Fibroblast of lung (primary cell): Measurements from ENCODE around the gene ZNF513. TPM values are rescaled to one million over a fixed set of nuclear protein-coding genes. Genes with fewer than 3 reads are reported as not detected.
"Not testable (repeated sequence)": the region's sequence is repeated elsewhere in the genome, so short reads cannot be mapped to it uniquely, and the experiment has no call there.

Source experiments
- DNase-seq, 2 donors: peaks; one replicate each; pipeline versions ENCODE4 v3.0.0 to v3.0.0-alpha.2; 2010; ENCODE audit warnings: low read depth in 2 of 2
- H2AFZ ChIP-seq: 2 replicates; pipeline ENCODE4 v1.5.1; 2012; ENCODE audit warnings: low read length, control low read depth, inconsistent platforms
- H3K27ac ChIP-seq: 2 replicates; pipeline ENCODE4 v1.5.1; 2011; ENCODE audit warnings: low read length, control low read depth; ENCODE audit not compliant: insufficient read depth
- H3K27me3 ChIP-seq: 2 replicates; pipeline ENCODE4 v1.5.1; 2011; ENCODE audit warnings: mild to moderate bottlenecking, low read length; ENCODE audit not compliant: control insufficient read depth, insufficient read depth
- H3K36me3 ChIP-seq: 2 replicates; pipeline ENCODE4 v1.5.1; 2011; ENCODE audit warnings: low read length; ENCODE audit not compliant: control insufficient read depth, insufficient read depth
- H3K4me1 ChIP-seq: 2 replicates; pipeline ENCODE4 v1.5.1; 2011; ENCODE audit warnings: low read length; ENCODE audit not compliant: control insufficient read depth, insufficient read depth; ENCODE audit errors: extremely low read depth
- H3K4me2 ChIP-seq: 2 replicates; pipeline ENCODE4 v1.5.1; 2011; ENCODE audit warnings: low read length, control low read depth; ENCODE audit not compliant: insufficient read depth; ENCODE audit errors: extremely low read depth
- H3K4me3 ChIP-seq, 4 experiments: fragments of 200-600 bp in 1 of 4; sonication (generic) in 1 of 4; replicated peaks in 1 of 4; 2 replicates each; pipeline ENCODE4 v1.5.1; 2011 to 2016; ENCODE audit warnings: low read length in 4 of 4, low read depth in 3 of 4, mild to moderate bottlenecking in 3 of 4, control low read depth in 2 of 4, inconsistent platforms in 1 of 4, mixed read lengths in 1 of 4; ENCODE audit not compliant: insufficient read depth in 1 of 4; ENCODE audit errors: control extremely low read depth in 1 of 4
- H3K79me2 ChIP-seq: 2 replicates; pipeline ENCODE4 v1.5.1; 2012; ENCODE audit warnings: mild to moderate bottlenecking, low read length, inconsistent platforms; ENCODE audit not compliant: control insufficient read depth, insufficient read depth
- H3K9ac ChIP-seq: 2 replicates; pipeline ENCODE4 v1.5.1; 2011; ENCODE audit warnings: mild to moderate bottlenecking, low read length, control low read depth; ENCODE audit not compliant: insufficient read depth
- H3K9me3 ChIP-seq: 2 replicates; pipeline ENCODE4 v1.5.1; 2012; ENCODE audit warnings: low read depth, low read length; ENCODE audit not compliant: control insufficient read depth, insufficient read depth
- H4K20me1 ChIP-seq: 2 replicates; pipeline ENCODE4 v1.5.1; 2011; ENCODE audit warnings: low read length; ENCODE audit not compliant: control insufficient read depth, insufficient read depth; ENCODE audit errors: extremely low read depth
- EZH2 ChIP-seq: IDR thresholded peaks from 2 replicates; pipeline ENCODE4 v1.5.1; 2012; ENCODE audit warnings: low read length, control low read depth, mild to moderate bottlenecking; ENCODE audit errors: missing control alignments
- polyA plus RNA-seq, 2 donors: library from polyadenylated mRNA; depleted of rRNA in 1 of 2; stranded (reverse) in 1 of 2; unstranded in 1 of 2; fragments of >200 nt; gene quantifications; 2 replicates each; pipeline ENCODE4 v1.2.1, GENCODE V29; 2011 to 2012; ENCODE audit warnings: missing spikeins in 1 of 2
- total RNA-seq: library from RNA; depleted of rRNA; stranded (reverse); fragments of >200 nt; gene quantifications from 2 replicates; pipeline ENCODE4 v1.2.1, GENCODE V29; 2014
- TF ChIP-seq, protein P1 (sequence below), 2 donors: IDR thresholded peaks in 1 of 2; conservative IDR thresholded peaks in 1 of 2; 1 replicate in 1 of 2; 2 replicates in 1 of 2; pipeline ENCODE4 v1.5.1; 2011 to 2012; ENCODE audit warnings: low read length in 2 of 2, control low read depth in 1 of 2, inconsistent platforms in 1 of 2, low read depth in 1 of 2, mild to moderate bottlenecking in 1 of 2

The ZNF513 gene
- total and polyA plus RNA-seq, 2 donors (not counting 1 experiment from before 2014, with no cell fraction given) = 7.0 to 8.4 TPM

DNA sequence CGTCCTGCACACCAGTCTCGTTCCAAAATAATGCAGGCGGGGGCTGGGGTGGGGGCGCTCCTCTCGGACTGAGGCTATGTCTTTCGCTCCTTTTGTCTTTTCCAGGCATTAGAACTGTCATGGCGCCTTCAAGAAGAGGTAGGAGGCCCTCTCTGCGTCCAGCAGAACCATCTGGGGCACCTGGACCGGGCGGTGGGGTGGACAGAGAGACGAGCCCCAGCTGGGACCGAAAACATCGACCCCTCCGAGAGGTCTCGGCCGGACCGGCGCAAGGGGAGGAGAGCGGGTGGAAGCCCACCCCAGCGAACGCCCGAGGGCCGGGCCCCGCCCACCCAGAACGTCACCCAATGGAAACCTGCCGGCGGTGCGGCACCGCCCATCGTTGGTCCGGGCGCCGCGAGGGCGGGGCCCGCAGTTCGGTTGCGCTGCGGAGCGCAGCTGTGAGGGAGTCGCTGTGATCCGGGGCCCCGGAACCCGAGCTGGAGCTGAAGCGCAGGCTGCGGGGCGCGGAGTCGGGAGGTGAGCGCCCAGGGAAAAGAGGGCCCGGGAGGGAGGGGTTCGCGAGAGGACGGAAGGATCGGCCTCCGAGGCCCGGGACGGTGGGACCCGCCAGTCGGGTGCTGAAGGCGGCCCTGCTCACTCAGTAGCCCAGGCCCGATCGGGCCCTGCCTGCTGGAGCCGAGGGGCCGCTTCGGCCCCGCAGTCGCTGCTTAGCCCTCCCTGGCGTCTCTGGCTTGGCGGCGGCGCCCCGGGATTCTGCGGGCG lies 47.9 kb upstream of the ZNF513 start, which contains the start of gene NRBP1:
Gene NRBP1 (plus strand): TSS at position 419 of the 765 bp plus-strand sequence. CDS start 4,643 bp downstream, outside the sequence.
- DNase-seq = peak; percentile 84 to 89
- H3K9me3 ChIP-seq = no peaks in the 10 kb centered on the region
- no peaks in the 10 kb centered on the region for H4K20me1 ChIP-seq
- peak within 1 kb of the TSS; percentile 89 to 95 (median 94) for H3K4me3 ChIP-seq
- H3K4me1 ChIP-seq = peaks cover 6% of the 10 kb centered on the region
- H3K4me2 ChIP-seq = peak within 1 kb of the TSS; percentile 95
- H3K27me3 ChIP-seq = no peaks in the 10 kb centered on the region
- no peak for TF ChIP-seq EZH2
- TF ChIP-seq, protein P1, sequence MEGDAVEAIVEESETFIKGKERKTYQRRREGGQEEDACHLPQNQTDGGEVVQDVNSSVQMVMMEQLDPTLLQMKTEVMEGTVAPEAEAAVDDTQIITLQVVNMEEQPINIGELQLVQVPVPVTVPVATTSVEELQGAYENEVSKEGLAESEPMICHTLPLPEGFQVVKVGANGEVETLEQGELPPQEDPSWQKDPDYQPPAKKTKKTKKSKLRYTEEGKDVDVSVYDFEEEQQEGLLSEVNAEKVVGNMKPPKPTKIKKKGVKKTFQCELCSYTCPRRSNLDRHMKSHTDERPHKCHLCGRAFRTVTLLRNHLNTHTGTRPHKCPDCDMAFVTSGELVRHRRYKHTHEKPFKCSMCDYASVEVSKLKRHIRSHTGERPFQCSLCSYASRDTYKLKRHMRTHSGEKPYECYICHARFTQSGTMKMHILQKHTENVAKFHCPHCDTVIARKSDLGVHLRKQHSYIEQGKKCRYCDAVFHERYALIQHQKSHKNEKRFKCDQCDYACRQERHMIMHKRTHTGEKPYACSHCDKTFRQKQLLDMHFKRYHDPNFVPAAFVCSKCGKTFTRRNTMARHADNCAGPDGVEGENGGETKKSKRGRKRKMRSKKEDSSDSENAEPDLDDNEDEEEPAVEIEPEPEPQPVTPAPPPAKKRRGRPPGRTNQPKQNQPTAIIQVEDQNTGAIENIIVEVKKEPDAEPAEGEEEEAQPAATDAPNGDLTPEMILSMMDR (conservative IDR thresholded peaks at IDR 0.05 in 1 of 2, IDR thresholded peaks at IDR 0.05 in 1 of 2; ENCODE audit: low read depth in 1 of 2, low read length in 2 of 2) = no peak
- peaks cover 38% of the 10 kb centered on the region for H3K79me2 ChIP-seq
- H3K36me3 ChIP-seq = no peaks in the 10 kb centered on the region
- H2AFZ ChIP-seq = peak within 1 kb of the TSS; percentile 86
- peak within 1 kb of the TSS; percentile 87 for H3K27ac ChIP-seq
- H3K9ac ChIP-seq = peak within 1 kb of the TSS; percentile 94

DNA sequence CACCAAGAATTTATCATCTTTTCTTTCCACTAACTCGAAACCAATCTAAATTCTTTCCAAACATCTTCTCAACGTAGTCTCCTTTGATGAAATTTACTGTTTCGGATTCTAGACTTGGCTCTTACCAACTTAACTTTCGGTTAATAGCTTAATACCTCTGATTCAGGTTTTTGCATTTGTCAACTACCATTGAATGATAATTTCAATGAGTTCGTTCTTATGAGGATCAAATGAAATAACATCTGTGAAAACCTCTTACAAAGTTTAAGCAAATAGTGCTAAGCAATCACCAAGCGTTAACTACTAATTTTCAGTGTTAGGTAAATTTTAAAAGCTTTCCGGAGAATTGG lies 47.3 kb upstream of the ZNF513 start:
- Histone ChIP-seq H3K36me3 (no peaks in the 10 kb centered on the region), H3K79me2 (peaks cover 34% of the 10 kb centered on the region), H3K9ac (peak overlapping the region; percentile 94), H3K4me2 (peak overlapping the region; percentile 95), H3K4me3 (peak overlapping the region; percentile 70 to 95 (median 83)), H3K27me3 (no peaks in the 10 kb centered on the region), H4K20me1 (no peaks in the 10 kb centered on the region), H3K9me3 (no peaks in the 10 kb centered on the region), H2AFZ (peak overlapping the region; percentile 86), H3K27ac (peak overlapping the region; percentile 87), H3K4me1 (peaks cover 6% of the 10 kb centered on the region)
- peak in 1 of 2 donors; percentile 2 for DNase-seq
- TF ChIP-seq, protein P1 (conservative IDR thresholded peaks at IDR 0.05 in 1 of 2, IDR thresholded peaks at IDR 0.05 in 1 of 2; ENCODE audit: low read depth in 1 of 2, low read length in 2 of 2) = no peak
- TF ChIP-seq EZH2 = no peak

DNA sequence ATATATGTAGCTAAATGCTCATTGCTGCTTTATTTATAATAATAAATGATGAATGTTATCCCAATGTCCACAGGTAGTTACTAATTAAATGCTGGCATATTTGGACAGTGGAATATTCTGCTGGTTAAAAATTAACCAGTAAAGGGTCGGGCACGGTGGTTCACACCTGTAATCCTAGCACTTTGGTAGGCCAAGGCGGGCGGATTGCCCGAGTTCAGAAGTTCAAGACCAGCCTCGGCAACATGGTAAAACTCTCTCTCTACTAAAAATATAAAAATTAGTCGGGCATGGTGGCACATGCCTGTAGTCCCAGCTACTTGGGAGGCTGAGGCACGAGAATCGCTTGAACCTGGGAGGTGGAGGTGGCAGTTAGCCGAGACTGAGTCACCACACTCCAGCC lies 44.5 kb upstream of the ZNF513 start:
- H2AFZ ChIP-seq, DNase-seq, H3K36me3 ChIP-seq, H3K27ac ChIP-seq, H3K4me2 ChIP-seq, H3K9ac ChIP-seq, H3K9me3 ChIP-seq, H4K20me1 ChIP-seq, H3K4me1 ChIP-seq, H3K4me3 ChIP-seq, H3K27me3 ChIP-seq: not testable (repeated sequence)
- peaks cover 10% of the 10 kb centered on the region for H3K79me2 ChIP-seq
